Brain pericyte (primary cell): Measurements from ENCODE around the gene PPP1R7.

Source experiments
- DNase-seq: peaks from one replicate; pipeline ENCODE4 v3.0.0-alpha.2; 2012; ENCODE audit warnings: low read depth, low spot score

The PPP1R7 gene

DNA sequence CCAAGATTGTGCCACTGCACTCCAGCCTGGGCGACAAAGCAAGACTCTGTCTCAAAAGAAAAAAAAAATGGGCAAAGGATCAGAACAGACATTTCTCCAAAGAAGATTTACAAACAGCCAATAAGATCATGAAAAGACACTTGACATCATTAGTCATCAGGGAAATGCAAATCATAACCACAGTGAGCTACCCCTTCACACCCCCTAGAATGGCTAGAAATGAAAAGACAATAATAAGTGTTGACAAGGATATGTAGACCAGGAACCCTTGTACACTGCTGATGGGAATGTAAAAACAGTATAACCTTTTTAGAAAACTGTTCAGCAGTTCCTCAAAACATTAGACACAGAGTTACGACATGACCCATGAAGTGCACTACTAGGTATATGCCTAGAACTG is 29.8 kb upstream of the PPP1R7 start:
- no peak for DNase-seq

GRCh38 chr2:241121008-241121407 is 29.3 kb upstream of the PPP1R7 start:
- DNase-seq = no peak

- no peak for DNase-seq
Observed at GRCh38 chr2:241122376-241123002, 27.8 kb upstream of the PPP1R7 start.

GRCh38 chr2:241123816-241124536 is 26.3 kb upstream of the PPP1R7 start:
- no peak for DNase-seq

DNA sequence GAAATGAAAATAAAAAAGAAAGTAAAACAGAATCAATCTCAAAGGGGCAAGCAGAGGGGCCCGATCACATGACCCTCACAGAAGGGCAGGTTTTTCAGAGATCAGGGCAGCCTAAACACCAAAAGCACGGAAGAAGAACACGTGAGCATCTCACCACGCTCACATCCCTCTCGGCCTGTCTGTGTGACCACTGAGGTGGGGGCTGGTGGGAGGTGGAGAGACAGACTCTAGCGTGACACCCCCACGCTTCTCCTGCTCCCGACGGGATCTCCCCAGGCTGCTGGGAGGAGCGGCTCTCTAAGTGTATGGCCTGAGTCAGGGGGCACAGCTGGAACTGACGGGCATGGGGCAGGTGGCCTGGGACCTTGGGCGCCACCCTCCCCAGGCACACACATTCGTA is 24.6 kb upstream of the PPP1R7 start:
- no peak for DNase-seq

DNA sequence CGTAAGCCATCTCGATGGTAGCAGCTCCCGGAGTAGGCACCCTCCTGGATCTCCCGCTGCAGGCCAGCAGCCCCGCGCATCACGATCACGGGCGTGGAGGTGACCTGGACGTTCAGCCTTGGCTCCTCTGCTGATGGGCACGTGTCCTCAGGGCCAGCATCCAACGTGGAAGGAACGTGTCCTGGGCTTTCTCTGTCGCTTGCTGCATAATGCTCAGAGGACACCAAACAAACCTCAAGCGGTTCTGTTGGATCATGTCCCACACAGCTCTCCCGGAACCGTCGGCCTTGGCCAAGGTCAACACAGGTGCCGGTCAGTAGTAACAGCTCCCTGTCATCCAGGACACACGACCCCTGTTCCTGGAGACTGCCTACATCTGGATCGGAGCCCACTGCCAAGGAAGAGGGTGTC is 24.1 kb upstream of the PPP1R7 start:
- no peak for DNase-seq

DNA sequence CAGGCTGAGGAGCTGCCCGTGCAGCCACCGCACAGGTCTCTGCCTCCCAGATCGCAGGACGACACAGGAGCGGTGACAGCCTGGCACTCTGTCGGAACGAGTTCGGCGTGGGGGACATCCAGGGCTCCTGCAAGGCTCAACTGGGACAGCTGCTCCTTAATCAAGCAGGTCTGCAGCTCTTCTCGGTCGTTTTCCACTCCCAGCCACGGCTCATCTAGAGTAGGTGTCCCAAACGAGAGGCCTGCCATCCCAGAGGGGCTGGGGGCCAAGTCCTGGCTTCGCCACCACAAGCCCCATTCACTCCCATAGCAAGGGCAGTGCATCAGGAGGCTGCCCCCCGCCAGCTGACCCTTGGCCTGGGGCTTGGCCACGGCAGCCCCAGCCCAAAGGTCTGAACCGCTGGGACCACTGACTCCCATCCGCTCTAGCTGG is 23.5 kb upstream of the PPP1R7 start:
- DNase-seq = no peak

- DNase-seq = no peak
Observed at GRCh38 chr2:241128266-241128665, 22.0 kb upstream of the PPP1R7 start.

DNA sequence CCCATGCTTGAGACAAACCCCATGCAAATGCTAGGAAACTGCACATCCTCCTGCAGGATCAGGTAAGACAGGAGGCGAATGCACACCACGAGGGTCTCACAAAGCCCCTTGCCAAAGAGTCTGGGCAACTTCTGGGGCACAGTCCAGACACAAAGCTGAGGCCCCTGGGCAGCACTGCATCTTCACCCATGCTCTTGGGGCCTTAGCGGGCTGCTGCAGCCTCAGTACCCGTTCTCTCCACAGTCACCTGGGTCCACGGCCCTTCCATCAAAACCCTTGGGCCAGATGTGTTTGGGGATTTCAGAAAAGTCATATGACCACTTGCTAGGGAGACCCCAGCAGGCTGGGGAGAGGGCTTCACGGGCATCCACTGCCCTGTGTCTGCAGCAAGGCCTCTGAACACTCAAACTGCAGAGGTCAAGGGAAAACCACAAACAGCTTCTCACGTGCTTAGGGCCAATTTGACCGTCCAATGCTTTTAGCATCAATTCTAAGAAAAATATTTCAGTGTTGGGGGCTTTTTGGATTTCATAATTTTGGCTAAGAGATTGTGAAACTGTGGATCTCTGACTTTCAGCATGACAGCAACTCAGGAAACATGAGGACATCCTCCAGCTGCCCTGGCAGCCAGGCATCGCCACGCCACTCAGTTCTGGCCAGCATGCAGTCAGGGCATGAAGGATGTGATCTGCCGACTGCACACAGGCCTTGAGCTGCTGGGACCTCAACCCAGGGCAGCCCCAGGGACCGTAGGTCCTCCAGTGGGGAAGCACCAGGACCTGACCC is 21.0 kb upstream of the PPP1R7 start:
- no peak for DNase-seq

DNA sequence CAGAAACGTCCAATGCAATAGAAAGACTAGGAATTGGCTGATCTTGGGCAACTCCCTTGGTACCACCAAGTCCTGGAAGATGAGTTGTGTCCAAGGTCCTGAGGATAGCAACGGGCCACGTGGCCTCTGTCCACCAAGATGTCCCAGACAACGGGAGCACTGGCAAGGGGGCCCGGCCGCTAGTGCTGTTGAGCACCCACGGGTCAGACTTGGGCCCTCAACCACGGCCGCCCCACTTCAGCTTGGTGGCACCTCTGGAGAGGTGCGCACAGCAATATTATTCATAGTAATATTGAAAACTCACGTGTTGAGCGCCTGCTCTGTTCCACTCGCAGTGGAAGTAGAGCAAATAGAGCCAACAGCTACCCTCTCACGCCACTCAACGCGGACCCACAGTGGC is 20.0 kb upstream of the PPP1R7 start:
- no peak for DNase-seq

DNA sequence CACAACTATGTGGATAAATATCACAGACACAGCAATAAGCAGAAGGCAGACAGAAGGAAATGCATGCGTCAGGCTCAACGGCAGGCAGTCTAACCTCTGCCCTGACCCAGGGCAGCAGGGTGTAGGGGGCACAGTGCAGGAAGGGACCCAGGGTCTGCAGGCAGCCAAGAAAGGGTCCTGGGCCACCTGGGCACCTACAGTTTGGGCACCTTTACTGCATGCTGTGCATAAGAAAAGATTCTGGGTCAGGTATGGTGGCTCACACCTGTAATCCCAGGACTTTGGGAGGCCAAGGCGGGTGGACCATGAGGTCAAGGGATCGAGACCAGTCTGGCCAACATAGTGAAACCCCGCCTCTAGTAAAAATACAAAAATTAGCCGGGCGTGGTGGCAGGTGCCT is 18.7 kb upstream of the PPP1R7 start:
- no peak for DNase-seq

DNA sequence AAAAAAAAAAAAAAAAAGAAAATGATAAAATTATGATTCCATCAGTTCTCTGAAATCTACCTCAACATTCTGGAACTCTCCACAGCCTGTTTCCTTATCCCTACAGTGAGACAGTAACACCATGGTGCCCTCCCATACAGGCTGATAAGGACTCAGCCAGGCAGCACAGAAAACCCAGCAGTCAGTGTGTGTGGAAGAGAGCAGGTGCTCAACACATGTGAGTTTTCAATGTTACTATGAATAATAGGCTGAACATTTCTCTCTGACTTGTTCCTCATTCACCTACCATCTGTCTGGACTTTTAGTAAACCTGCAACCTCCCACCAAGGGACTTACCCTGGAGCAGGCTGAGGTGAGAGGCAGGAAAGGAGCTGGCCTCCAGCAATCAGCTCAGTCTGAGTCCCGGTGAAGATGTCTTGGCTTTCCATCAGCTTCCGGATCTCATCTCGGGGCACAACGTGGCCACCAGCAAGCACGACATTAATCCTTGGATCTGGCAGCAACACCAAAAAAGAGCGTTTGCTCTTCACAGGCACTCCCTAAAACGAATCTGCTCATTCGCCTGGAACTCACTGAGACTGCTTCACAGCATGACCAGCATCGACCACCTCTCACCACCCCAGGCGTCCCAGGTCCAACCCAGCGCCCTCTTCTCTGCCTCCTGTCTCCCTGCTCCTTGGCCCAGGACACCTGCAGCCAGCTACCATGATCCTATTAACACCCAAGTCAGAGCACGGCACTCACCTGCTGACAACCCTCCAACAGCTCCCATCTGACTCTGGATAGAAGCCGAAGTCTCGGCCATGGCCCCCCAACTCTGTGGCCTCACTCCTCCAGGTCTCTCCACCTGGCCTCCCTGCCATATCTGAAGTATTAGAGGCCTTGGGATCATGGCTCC is 17.5 kb upstream of the PPP1R7 start:
- no peak for DNase-seq

DNA sequence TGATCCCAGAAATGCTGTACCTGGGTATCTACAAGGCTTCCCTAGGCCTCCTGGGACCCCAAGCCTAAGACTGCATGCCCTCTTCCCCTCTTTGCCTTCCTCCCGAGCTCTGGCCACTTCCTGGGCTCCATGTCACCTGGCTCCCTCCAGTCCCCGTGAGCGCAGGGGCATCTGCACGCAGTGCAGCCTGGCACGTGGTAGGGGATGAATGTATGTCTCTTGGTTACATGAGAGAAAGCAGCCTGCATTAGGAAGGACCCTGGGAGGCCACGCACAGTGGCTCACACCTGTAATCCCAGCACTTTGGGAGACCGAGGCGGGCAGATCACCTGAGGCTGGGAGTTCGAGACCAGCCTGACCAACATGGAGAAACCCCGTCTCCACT is 16.8 kb upstream of the PPP1R7 start:
- DNase-seq = no peak

- no peak for DNase-seq
Observed at GRCh38 chr2:241134711-241135110, 15.6 kb upstream of the PPP1R7 start.

- DNase-seq = no peak
Observed at GRCh38 chr2:241135737-241136136, 14.5 kb upstream of the PPP1R7 start.

- DNase-seq = no peak
Observed at GRCh38 chr2:241136191-241136590, 14.1 kb upstream of the PPP1R7 start.

DNA sequence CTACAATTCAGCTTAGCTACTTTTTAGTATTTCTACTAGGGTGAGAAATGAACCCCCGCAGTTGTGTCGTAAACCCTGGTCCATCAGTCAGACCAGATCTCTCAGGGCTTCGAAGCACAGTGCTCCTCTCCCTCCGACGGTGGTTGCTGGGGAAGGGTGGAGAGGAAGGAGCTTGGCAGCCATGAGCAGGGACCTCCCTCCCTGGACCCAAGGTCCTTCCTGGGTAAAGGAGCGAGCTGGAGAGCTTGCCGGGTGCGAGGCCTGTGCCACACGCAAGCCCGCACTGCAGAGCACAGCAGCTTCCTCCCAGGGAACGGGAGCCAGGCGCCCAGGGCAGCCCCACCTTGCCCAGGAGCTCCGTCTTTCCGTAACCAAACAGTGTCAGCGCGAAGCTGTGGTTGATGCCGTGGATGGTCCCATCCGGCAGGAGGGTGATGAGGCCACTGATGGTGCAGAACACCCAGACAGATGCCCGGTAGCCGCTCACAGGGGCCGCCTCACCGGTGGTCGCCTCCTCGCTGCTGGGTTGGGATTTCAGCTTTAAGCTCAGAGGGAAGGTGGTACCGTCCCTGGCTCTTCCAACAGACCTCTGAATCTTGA is 13.5 kb upstream of the PPP1R7 start:
- no peak for DNase-seq

DNA sequence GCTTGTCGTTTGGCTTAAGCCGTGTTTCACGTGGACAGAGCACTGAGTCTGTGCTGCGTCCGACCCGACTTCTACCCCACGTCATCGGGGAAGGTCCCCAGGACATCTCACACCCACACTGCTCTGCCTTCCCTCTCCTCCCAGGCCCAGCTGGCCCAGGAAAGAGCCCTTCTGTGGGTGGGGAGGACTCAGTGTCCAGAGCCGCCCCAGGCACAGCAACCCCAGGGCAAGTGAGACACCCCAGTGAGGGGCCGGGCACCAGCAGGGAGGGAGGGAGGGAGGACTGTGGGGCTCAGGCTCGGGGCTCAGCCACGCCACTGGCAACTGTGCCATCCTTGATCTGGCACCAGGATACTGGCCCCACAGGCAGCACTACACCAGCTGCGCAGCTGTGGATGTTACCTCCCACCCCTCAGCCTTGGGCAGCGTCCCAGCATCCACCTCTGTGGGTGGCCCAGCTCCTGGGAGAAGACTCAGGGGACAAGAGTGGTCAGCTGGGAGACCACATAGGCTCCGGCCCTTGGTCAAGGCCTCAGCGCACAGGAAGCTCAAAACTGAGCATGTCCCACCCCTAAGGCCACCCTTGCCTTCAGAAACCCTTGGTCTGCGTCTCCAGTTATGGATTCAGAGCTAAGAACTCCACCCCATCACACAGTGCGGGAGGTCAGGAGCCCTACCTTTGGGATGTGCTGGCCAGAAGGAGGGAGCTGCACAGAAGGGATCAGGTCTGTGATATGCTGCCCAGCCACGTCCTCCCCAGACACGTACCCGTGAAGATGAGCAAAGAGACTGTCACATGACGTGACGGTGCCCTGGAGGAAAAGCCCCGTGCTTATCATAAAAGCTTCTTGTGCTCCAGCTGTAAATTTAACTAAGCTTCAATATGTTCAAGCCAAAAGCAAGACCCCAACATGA is 12.7 kb upstream of the PPP1R7 start:
- no peak for DNase-seq

GRCh38 chr2:241138471-241138870 is 11.8 kb upstream of the PPP1R7 start:
- no peak for DNase-seq
